Endothelial cell (in vitro differentiated cells): ENCODE results near the gene KCNIP4. TPM values are rescaled to one million over a fixed set of nuclear protein-coding genes. Genes with fewer than 3 reads are reported as not detected.

Source experiments
- DNase-seq: peaks from one replicate; pipeline ENCODE4 v3.0.0; 2021; ENCODE audit warnings: low spot score
- H3K27ac Mint-ChIP-seq: one replicate; pipeline ENCODE4 v1.8.0; 2021; ENCODE audit warnings: mixed read lengths, inconsistent platforms; ENCODE audit not compliant: unreplicated experiment
- H3K27me3 Mint-ChIP-seq: one replicate; pipeline ENCODE4 v1.8.0; 2021; ENCODE audit warnings: mild to moderate bottlenecking, moderate library complexity, mixed read lengths, inconsistent platforms; ENCODE audit not compliant: unreplicated experiment
- H3K36me3 Mint-ChIP-seq: one replicate; pipeline ENCODE4 v1.8.0; 2021; ENCODE audit warnings: mild to moderate bottlenecking, low read depth, mixed read lengths, inconsistent platforms; ENCODE audit not compliant: unreplicated experiment
- H3K4me1 Mint-ChIP-seq: one replicate; pipeline ENCODE4 v1.8.0; 2021; ENCODE audit warnings: mild to moderate bottlenecking, mixed read lengths, inconsistent platforms; ENCODE audit not compliant: unreplicated experiment
- H3K4me3 Mint-ChIP-seq: one replicate; pipeline ENCODE4 v1.8.0; 2021; ENCODE audit warnings: mild to moderate bottlenecking, mixed read lengths, inconsistent platforms; ENCODE audit not compliant: unreplicated experiment
- H3K9me3 Mint-ChIP-seq: one replicate; pipeline ENCODE4 v1.8.0; 2021; ENCODE audit warnings: mixed read lengths, inconsistent platforms; ENCODE audit not compliant: unreplicated experiment
- total RNA-seq: library from RNA; stranded (reverse); fragmentation: NEBNext Ultra II Directional; extraction: Animal tissue kit (Norgen Biotek cat#: 25700); gene quantifications from one replicate; pipeline ENCODE4 v1.2.1, GENCODE V29; 2021; ENCODE audit not compliant: unreplicated experiment
- TF ChIP-seq, protein P1 (sequence below): fragments of 200-600 bp; sonication (generic); IDR thresholded peaks from one replicate; pipeline ENCODE4 v1.5.0; 2021; ENCODE audit warnings: antibody characterized with exemption; ENCODE audit not compliant: unreplicated experiment

The KCNIP4 gene
- total RNA-seq, 1 donor from 2014 or later = 0.31 TPM

DNA sequence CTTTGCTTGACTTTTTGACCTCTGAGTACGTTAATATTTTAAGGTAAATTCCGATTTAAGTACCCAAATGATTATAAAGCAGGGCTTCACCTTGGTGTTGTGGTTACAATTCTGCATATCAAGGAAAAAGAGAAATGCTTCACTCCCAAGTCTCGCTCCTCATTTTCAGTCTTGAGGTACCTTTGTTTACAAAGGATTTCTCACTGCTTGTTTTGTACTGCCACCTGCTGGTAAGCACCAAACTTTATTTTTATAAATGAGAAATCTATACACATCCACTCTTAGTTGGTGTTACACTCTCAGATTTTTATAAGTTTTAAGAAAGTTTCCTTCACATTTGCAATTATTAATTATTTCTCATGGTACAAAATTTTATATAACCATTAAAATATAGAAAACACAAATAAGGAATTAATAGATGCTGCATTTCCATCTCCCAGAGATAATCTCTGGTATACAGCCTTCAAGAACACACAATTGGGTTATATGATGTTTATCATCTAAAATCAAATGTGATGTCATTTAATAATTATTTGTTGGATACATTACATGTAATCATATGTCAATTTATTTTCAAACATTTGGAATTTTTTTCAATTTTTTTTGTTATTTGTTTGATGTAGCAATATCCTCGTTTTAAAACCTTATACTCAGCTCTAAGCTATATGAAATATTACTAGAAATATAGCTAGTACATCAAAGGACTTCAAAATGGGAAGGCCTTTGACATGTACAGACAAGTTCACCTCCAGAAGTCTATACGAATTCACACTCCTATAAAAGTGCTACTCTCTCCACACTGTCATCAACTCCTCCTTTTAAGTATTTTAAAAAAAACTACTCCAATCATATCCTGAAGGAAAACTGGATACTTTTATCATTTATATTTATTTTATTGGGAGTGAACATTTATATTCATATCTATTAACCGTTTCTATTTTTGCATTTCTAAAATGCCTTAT is 179.9 kb downstream of the KCNIP4 start:
- no peaks in the 10 kb centered on the region for H3K9me3 Mint-ChIP-seq

DNA sequence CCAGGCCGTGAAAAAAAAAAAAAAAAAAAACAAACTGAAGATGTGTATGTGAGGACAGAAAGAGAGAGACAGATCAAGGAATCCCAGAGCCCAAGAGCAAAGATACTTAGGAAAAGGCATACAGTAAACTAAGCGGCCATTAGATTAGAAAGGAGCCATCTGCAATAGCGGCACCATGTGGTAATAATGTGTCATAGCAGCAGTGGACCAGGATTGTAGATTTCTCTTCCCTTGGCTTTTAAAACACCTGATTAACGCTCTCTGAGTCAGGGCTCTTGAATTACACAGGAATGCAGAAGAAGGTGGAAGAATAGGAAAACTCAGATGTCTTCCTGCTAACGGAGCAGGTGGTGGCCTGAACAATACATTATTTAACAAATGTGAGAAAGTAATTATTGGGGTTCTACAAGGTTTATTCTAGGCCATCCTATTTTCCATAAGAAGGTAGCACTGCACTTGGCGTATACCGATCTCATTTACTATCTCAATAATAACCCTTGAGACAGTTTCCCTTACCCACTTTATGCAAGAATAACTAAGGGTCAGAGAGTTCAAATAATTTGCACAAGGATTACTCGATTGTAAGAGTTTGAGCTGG is 182.7 kb downstream of the KCNIP4 start:
- DNase-seq = peak; percentile 51
- Mint-ChIP-seq H3K36me3 (no peaks in the 10 kb centered on the region), H3K4me1 (no peaks in the 10 kb centered on the region), H3K4me3 (no peak overlapping the region), H3K9me3 (no peaks in the 10 kb centered on the region), H3K27me3 (no peaks in the 10 kb centered on the region), H3K27ac (no peak overlapping the region)
- TF ChIP-seq, protein P1, sequence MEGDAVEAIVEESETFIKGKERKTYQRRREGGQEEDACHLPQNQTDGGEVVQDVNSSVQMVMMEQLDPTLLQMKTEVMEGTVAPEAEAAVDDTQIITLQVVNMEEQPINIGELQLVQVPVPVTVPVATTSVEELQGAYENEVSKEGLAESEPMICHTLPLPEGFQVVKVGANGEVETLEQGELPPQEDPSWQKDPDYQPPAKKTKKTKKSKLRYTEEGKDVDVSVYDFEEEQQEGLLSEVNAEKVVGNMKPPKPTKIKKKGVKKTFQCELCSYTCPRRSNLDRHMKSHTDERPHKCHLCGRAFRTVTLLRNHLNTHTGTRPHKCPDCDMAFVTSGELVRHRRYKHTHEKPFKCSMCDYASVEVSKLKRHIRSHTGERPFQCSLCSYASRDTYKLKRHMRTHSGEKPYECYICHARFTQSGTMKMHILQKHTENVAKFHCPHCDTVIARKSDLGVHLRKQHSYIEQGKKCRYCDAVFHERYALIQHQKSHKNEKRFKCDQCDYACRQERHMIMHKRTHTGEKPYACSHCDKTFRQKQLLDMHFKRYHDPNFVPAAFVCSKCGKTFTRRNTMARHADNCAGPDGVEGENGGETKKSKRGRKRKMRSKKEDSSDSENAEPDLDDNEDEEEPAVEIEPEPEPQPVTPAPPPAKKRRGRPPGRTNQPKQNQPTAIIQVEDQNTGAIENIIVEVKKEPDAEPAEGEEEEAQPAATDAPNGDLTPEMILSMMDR = peak; percentile 81

More for the DNA sequence above, 179.9 kb downstream of the KCNIP4 start:
- H3K36me3 Mint-ChIP-seq = no peaks in the 10 kb centered on the region
- peak; percentile 28 for DNase-seq
- TF ChIP-seq, protein P1 = peak; percentile 95
- H3K4me1 Mint-ChIP-seq = no peaks in the 10 kb centered on the region
- no peak overlapping the region for H3K4me3 Mint-ChIP-seq
- peaks cover 1% of the 10 kb centered on the region for H3K27me3 Mint-ChIP-seq
- H3K27ac Mint-ChIP-seq = no peak overlapping the region

DNA sequence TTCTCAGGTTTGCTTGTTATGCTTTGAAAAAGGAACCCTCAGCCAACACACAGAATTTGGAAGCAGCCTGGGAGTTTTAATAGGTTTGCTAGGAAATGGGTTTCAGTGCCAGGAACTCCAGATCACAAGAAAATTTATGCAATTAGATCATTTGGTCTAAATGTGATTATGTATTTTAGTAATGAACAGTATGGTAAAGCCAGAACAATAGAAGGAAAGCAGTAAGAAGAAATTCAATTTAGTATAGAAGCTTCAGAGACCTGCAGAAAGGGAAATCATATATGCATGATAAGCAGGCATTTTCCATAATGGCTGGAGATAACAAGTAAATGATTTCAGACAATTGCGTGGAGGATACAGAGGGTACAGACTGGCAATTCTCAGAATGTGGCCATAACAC is 184.7 kb downstream of the KCNIP4 start:
- Mint-ChIP-seq H3K27me3 (no peaks in the 10 kb centered on the region), H3K9me3 (no peaks in the 10 kb centered on the region), H3K27ac (no peak overlapping the region), H3K4me1 (no peaks in the 10 kb centered on the region), H3K36me3 (no peaks in the 10 kb centered on the region), H3K4me3 (no peak overlapping the region)
- no peak for DNase-seq
- TF ChIP-seq, protein P1 = no peak

DNA sequence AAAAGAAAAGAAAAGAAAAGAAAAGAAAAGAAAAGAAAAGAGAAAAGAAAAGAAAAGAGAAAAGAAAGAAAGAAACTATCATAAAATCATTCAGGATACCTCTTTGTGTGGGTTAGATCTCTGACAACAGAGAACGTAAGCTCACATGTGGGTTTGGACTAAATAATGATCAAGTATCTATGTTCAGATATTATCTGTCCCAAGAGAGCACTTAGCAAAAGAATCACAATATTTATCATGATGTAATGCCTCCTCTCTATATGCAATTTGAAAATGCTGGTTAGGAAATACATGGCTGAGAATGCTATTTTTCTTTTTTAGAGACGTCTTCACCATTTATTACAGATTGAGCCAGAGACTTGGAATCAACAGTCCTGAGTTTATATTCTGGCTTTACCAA is 191.3 kb downstream of the KCNIP4 start:
- Mint-ChIP-seq H3K4me3 (no peak overlapping the region), H3K27me3 (no peaks in the 10 kb centered on the region), H3K27ac (no peak overlapping the region), H3K9me3 (no peaks in the 10 kb centered on the region), H3K4me1 (no peaks in the 10 kb centered on the region), H3K36me3 (no peaks in the 10 kb centered on the region)
- TF ChIP-seq, protein P1 = no peak
- no peak for DNase-seq
